Liver (tissue), 3 donors: Measurements from ENCODE around the gene JMJD1C.

ENCODE experiments used
- HNF4A ChIP-seq, 2 donors: conservative IDR thresholded peaks; 2 replicates each; pipeline ENCODE4 v1.6.1; 2016; ENCODE audit warnings: antibody characterized with exemption in 2 of 2, mild to moderate bottlenecking in 2 of 2
- TAF1 ChIP-seq: conservative IDR thresholded peaks from 2 replicates; pipeline ENCODE4 v1.6.1; 2016; ENCODE audit warnings: antibody characterized with exemption, mild to moderate bottlenecking
- TF ChIP-seq, protein P1 (sequence below): fragments of 150-350 bp; IDR thresholded peaks from 2 replicates; pipeline ENCODE4 v1.5.1; 2017; ENCODE audit warnings: improper control_type of control experiment, low read depth, low read length; ENCODE audit not compliant: missing input control
- donor health status: healthy.
- donor health status: healthy.

DNA sequence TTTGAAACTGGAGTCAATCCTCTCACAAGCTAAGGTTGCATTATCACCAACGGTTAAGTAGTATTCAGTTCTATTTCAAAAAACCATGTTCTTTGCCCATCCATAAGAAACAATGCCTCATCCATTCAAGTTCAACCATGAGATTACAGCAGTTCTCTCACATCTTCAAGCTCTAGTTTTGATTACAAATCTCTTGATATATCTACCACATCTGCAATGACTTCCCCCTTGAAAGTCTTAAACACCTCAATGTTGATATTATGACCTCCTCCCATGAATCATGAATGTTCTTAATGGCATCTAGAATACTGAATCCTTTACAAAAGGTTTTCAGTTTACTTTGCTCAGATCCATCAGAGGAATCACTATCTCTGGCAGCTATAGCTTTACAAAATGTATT lies 81.8 kb downstream of the JMJD1C start:
- no peak for TF ChIP-seq TAF1
- TF ChIP-seq, protein P1, sequence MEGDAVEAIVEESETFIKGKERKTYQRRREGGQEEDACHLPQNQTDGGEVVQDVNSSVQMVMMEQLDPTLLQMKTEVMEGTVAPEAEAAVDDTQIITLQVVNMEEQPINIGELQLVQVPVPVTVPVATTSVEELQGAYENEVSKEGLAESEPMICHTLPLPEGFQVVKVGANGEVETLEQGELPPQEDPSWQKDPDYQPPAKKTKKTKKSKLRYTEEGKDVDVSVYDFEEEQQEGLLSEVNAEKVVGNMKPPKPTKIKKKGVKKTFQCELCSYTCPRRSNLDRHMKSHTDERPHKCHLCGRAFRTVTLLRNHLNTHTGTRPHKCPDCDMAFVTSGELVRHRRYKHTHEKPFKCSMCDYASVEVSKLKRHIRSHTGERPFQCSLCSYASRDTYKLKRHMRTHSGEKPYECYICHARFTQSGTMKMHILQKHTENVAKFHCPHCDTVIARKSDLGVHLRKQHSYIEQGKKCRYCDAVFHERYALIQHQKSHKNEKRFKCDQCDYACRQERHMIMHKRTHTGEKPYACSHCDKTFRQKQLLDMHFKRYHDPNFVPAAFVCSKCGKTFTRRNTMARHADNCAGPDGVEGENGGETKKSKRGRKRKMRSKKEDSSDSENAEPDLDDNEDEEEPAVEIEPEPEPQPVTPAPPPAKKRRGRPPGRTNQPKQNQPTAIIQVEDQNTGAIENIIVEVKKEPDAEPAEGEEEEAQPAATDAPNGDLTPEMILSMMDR, result no peak
- TF ChIP-seq HNF4A (conservative IDR thresholded peaks at IDR 0.05), result no peak
